HG03558 (cell line): Measurements from ENCODE around the gene LONP2.
A peak's percentile ranks its signal among the peaks of the same experiment; 100 is the strongest.
"Not testable (repeated sequence)": the region's sequence is repeated elsewhere in the genome, so short reads cannot be mapped to it uniquely, and the experiment has no call there.

ENCODE experiments used
- ATAC-seq: cut with Tn5 transposase; IDR thresholded peaks from one replicate; pipeline ENCODE4 v1.9.1; 2021; ENCODE audit warnings: moderate number of reproducible peaks; ENCODE audit not compliant: unreplicated experiment; ENCODE audit errors: extremely low read depth

The LONP2 gene

DNA sequence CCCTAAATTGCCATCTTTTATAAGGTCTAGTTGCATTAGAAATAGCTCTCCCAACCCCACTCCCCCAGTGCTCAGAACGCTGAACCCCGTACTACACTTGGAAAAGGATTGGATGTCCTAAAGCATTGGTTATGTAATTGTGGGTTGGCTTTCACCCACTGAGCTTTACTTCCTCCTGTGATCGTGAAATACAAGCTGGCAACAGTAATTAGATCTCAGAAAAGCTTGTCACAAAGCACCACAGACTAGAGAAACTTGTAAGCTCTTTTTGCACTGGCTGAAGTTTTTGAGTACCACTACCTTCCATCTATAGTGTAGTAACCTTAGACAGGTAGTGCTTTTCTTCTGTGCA lies 86.7 kb downstream of the LONP2 start:
- no peak for ATAC-seq

DNA sequence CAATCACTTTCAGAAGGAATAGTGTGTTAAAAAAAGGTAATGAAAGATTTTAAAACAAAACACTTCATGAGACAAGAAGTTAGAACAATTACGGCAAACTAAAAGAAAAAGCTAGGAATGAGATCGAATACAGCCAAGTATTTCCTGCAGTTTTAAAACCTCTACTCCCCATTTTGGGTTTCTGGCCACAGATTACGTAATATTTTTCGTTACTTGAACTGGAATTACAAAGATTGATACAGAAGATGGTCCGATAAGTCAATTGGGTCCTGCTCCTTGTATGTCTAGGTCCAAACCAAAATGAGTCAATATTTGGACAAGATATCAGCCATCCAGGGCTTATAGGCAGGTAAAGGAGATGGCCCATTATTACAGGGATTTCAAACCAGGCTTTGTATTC lies 88.9 kb downstream of the LONP2 start:
- ATAC-seq, result no peak

DNA sequence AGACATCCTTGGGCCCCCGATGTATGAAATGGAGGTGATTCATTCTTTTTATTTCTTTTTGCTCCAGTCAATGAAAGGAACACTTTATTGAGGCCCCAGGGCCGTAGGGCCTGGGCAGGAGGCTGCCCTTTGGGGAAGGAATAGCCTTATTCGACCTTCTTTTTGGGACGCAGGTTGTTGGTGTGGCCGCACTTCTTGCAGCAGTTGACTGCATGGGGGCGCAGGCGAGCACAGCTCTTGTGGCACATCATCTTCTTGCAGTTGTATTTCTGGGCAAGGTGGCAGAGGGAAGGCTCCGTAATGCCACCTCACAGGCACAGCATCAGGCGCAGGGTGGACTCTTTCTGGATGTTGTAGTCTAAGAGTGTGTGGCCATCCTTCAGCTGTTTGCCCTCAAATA lies 90.2 kb downstream of the LONP2 start:
- ATAC-seq, result no peak

DNA sequence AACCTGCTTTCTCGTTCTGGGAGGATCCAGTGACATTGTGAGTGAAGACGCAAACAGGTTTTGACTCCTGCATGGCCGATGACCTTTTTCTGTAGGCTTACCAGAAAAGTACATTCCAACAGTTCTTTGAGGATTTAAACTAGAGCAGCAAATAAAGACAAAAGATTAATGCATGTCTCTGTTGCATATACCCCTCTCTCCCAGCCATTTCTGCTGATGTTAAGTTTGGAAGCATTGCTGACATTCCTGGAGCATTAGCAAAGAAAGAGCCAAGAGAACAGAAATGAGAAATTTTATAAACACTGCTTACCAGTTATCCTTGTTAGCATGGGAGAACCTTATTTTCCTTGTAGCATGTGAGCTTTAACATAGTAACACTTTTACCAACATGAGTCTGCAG lies 91.9 kb downstream of the LONP2 start:
- ATAC-seq, result no peak

DNA sequence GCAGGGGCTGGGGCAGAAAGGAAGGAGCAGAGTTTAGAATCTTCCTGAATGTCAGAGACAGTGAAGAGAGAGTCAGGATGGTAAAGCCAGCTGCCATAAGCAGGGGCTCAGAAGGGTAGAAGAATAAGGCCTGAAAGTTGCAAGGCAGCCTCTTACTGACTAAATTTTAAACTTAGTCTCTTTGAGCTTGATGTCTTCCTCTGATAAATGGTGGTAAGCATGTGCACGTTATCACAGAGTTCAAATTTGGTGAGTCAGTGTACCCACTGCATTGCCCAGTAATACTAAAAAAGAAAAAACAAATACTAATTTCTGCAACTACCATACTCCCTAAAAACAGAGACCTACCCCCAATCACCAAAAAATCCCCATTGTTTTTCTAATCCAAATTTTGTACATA lies 96.0 kb downstream of the LONP2 start:
- ATAC-seq, result no peak

DNA sequence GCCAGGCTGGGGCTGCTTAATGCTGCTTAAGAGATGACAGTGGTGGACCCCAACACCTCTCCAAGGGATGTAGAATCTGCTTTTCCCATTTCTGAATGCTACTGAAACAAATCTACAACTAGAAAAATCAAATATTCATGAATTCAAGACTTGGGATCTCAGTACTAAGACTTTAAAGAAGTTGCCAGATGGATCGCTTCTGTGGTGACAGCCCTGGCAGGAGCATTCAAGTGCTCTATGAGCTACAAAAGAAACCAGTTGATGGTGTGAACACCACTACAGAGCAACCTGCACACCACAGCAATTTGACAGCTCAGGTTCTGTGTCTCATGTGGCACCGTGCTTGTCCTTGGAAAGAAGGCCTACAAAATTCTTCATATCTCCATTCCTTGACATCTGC lies 98.5 kb downstream of the LONP2 start:
- ATAC-seq, result no peak

DNA sequence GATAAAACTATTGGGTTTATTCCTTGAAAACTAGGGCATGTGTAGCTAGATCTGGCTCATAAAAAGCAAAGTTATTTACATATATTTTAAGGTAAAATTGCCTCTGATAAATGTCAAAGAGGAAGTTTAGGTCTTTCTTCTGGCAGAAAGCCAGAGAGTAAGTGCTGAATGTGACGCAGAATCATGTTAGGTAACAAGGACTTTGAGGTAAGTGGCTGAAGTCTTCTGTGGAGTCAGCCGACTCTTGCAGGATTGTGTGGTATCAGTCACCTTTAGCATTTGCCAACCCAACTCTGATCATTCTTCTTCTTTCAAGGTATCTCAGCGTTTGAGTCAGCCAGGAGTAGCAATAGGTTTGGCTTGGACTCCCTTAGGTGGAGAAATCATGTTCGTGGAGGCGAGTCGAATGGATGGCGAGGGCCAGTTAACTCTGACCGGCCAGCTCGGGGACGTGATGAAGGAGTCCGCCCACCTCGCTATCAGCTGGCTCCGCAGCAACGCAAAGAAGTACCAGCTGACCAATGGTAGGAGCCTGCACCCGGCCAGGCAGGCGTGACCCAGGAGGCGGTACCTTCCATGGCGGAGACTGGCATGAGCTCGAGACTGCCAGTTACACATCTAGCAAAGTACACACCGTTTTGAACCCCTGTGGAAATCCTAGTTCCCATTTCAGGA lies 103.2 kb downstream of the LONP2 start:
- ATAC-seq, result no peak

DNA sequence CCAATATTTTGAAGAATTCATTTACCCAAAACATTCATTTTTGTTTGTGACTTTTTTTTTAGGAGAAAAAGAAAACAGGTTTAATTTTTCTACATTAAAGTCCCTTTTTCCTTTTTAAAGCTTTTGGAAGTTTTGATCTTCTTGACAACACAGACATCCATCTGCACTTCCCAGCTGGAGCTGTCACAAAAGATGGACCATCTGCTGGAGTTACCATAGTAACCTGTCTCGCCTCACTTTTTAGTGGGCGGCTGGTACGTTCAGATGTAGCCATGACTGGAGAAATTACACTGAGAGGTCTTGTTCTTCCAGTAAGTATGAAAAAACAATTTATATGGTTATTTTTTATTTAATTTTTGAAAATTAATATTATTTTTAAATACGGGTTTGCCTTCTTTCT lies 103.9 kb downstream of the LONP2 start:
- no peak for ATAC-seq

DNA sequence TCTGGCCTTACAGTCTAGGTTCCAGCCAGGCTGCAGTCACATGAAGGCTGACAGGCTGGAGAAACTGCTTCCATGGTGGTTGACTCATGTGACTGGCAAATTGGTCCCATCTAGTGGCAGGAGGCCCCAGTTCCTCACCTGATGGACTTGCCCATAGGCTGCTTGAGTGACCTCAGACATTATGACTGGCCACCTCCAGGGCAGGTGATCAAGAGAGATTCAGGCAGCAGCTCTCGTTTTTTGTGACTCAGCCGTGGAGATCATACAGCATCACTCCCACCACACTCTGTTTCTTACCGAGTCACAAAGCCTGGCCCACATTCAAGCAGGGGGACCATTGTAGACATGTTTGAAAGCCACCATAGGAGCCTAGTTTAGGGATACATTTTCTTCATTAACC lies 106.6 kb downstream of the LONP2 start:
- no peak for ATAC-seq

DNA sequence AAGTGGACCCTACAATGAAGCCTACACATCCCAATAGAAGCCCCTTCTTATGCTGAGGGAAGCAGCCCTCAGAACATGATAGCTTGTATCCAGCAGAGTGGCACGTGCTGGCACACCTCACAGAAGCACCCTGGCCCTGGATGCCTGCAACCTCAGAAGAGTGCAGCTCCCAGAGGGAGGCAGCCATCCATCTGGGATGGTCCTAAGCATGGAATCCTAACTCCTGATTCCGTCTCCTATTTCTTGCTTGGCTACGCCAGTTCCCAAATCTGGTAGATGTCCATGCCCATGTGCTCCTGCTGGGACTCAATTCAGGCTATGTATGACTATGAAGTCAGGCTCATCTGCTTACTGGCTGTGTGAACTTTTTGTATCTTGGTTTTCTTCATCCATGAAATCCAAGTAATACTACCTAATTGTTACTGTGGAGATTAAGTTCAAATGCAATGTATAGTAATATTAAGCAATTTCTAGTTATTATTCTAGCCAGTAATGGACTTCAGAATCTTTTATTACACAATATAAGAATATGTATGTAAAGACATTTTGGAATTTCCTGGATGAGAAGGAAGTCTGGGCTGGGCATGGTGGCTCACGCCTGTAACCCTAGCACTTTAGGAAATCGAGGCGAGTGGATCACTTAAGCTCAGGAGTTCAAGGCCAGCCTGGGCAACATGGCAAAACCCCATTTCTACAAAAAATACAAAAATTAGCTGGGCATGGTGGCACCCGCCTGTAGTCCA lies 108.7 kb downstream of the LONP2 start:
- no peak for ATAC-seq

DNA sequence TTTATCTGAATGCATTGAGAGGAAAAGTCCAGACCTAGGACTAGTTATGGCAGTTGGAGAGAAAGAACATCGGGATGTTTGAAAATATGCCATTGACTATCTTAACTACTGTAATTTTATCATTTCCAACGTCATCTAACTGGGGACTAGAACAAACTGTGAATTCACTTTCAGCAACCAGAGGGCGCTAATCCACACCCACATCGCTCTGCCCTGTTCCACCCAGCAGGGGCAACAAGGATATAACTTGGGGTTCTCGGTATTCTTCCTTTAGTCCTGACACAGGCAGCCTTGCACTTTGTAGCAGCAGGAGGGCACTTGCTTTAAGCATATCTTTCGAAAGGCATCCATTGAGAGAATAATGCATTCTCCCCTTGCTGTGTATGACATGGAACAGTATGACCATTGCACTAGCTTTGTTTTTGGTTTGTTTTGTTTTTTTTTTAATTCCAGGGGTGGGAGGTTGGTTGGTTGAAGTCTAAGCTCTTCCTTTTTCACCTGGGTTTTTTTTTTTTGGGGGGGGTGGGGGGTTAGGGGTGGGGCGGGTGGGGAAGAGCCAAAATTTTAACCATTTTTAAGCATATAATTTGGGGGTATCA lies 109.6 kb downstream of the LONP2 start:
- ATAC-seq, result peak; percentile 55

DNA sequence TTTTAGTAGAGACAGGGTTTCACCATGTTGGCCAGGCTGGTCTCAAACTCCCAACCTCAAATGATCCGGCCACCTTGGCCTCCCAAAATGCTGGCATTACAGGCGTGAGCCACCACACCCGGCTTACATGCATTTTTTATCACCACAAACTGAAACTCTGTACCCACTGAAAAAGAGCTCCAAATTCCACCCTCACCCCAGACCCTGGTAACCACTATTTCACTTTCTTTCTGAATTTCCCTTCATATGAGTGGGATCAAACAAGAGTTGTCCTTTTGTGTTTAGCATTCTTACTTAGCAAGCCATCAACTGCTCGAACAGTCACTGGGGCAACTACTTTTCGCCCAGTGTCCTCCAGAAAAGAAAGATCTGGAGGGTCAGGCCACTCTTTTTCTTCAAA lies 110.3 kb downstream of the LONP2 start:
- ATAC-seq, result not testable (repeated sequence)

DNA sequence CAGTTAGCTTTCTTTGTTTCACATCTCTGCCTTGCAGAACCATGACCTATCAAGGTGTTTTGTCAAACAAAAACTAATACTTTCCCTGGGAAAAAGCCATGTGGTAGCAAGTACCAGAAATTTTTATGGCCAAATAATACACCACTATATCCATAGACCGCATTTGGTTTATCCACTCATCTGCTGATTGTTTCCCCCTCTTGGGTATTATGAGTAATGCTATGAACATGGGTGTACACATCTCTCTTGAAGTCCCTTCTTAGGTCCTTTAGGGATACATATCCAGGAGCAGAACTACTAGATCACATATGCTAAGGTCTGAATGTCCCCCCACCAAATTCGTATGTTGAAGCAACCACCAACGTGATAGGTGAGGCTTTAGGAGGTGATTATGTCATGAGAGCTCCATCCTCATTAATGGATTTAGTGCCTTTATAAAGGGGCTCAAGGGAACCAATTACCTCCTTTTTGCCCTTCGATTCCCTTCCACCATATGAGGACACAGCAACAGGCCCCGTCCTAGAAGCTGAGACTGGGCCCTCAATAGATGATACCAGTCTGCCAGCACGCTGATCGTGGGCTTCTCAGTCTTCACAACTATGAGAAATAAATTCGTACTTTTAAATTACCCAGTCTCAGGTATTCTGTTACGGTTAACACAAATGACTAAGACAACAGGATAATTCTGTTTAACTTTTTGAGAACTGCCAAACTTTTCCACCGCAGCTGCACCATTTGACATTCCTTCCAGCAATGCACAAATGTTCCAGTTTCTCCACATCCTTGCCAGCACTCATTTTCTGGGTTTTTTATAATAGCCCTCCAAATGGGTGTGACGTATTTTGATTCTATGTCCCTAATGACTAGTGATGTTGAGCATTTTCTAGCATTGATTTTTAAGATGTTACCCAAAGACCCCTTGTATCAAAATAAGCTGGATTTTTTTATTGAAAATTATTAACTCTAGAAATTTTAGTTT lies 111.1 kb downstream of the LONP2 start:
- no peak for ATAC-seq

DNA sequence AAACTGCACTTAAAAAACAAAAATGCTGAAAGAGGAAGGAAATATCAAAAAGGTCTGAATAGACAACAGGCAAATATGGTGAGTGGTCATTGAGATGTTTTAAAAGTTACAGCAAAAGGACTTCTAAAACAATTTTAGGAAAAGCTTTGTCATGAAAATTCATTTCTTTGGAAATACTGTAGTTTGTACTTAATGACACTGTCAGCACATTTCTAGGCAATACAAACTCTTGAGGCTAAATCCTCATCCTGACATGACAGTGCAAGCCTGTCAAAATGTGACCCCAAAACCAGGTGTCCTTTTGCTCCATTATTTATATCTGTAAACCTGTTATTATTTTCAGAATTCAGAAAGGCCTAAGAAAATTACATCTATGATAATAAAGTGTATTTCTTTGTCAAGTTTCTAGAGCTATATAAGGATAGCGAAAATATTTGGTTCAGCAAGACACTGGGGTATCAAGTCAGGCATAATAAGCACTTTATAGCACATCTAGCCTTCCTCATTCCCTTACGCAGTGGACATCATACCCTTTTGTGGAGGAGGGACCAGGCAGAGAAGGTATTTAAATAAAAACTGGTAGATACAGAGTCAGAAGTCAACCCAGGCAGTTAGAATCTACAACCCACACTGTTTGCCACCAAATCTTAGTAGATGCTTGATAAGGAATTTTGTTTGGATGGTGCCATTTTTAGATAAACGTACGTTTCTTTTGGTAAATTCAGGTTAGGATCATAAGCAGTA lies 112.7 kb downstream of the LONP2 start:
- no peak for ATAC-seq

DNA sequence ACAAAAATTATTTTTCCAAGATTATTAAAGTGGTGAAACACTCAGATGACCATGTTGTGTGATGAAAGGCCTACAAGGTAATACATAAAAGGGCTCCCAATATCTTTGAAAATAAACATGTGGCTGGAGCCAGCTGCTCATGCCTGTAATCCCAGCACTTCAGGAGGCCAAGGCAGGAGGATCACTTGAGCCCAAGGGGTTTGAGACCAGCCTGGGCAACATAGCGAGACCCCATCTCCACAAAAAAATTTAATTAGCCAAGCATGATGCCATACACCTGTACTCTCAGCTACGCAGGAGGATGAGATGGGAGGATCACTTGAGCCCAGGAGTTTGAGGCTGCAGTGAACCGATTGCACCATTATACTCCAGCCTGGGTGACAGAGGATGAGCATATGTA lies 114.3 kb downstream of the LONP2 start:
- ATAC-seq, result no peak

DNA sequence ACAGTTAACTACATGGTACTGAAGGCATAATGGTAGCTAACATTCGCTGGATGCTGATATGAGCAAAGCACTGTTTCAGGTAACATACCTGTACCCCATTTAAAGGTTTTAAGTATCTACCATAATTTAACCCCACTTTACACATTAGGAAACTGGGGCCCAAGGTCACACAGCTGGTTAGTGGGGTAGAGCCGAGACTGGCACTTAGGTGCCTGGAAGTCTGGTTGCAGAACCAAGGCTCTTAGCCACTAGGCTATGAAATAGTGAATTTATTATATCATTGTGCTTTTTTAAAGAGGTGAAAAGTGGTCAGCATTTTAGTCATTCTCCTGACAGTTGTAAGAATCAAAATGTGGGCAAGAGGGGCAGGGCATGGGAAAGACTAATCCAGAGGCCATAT lies 115.9 kb downstream of the LONP2 start:
- no peak for ATAC-seq

DNA sequence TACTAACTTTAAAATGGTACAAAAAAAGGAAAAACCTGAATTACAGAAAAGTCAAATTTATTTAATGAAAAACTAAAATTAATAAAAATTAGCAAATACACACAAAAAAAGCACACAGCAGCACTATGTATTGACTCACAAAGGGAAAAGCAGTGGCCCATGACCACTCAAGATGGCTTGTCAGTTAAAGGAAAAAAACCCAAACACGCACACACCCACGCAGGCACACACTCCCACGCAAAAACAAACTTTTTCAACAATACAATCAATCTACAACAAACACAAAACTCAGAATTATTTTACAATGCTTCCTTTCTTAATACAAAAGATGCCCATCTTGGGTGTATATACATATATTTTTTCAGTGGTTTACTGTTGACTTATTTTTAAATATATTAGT lies 116.9 kb downstream of the LONP2 start:
- ATAC-seq, result no peak

DNA sequence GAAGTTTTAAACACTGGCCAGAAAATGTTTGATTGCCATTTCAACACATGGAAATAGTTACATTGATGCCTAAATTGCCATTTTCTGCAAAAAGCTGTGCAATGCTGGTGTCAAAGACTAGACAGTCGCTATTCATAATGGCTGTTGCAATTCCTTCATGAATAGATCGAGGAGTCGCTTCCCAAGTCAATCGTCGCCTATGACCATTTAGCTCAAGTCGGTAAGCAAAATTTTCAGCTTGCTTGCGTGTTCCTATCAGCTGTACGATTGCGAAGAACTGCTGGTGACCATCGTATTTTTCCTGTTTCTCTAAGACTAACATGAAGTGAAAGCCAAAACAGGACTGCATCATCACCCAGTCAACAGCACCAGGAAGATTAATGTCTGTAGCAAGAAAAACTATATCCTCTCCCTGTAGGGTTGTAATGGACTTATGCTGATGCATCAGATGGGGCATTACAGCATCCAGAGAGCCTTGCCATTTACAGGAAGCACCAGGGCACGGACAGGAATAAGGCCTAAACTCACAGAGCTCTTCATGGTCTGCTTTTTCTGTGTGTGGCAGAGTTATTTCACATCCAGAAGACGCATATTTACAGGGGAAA lies 117.5 kb downstream of the LONP2 start:
- ATAC-seq, result no peak

DNA sequence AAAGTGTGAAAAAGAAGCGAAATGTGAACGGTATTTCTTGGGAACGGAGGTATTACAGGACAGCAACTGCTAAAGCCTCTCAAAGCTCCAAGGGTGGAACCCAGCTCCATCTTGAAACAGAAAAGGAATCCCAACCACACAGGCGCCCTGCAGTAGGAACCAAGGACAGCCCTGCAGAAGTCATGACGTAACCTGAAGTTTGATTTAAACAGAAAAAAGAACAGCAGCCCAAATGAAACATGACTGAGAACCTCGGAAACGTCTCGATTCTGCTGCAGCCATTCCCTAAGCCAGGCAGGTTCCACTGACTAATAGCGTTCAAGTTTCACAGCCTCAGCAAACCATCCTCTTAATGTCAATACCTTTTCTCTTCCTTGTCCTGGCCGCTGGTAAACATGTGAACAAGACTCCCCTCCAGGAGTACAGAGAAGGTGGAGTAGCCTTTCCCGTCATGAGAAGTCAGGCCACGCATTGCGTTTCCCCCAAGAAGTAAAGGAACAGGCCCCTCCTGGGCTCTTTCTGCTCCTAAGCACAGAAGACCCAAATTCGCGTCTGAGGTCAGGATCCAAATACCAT lies 121.0 kb downstream of the LONP2 start:
- no peak for ATAC-seq
